Activated T-cell treated with anti-CD3 and anti-CD28 coated beads, Interleukin-2, amount 50 U/mL, for 1 hour (primary cell): ENCODE data around the gene MPL.

Experiments
- DNase-seq: peaks from one replicate; pipeline ENCODE4 v3.0.0-alpha.2; 2020

MPL gene

DNA sequence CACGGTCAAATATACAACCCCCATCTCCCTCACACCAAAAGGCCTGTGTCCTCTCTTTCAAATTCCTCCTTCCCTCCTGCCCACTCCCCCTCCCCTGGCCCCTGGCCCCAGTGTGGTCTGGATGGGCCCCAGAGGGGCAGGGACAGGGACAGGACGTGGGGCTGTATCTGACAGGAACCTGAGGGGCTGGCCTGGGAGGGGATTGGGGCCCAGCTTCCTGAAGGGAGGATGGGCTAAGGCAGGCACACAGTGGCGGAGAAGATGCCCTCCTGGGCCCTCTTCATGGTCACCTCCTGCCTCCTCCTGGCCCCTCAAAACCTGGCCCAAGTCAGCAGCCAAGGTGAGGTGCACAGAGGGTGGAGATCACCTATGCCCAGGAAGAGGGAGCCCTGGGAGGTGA, at the start of gene MPL:
MPL (plus strand) TSS at position 231 of the 400 bp plus-strand sequence; CDS start at position 262, 31 bp downstream.
- DNase-seq: no peak

DNA sequence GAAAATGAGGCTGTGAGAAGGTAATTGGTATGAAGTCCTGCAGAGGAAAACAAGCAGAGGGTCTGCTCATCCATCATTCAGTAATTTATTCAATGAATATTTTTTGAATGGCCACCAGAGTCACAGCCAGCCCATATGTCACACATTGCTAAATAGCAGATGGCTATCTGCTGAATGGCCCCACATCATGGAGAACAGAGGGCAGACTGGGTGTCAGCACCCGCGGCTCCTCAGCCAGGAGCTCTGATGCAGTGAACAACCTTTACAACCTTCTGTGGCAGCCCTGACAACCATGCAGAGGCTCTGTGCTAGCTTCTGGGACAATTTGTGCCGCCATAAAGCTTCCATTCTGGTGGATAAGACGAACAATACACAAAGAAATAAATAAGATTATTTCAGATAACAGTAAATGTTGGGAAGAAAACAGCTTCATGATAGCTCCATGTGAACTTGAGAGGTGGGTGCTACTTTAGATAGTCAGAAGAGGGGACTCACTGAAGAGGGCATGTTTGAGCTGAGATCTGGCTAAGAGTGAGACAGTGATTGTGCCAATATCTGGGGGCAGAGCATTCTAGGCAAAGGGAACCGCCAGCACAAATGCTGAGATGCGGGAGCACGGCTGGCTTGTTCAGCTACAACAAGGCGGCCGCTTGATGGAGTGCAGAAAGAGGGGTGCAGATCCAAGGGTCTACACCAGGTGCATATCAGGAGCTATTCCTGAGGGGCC, 49.4 kb upstream of the MPL start:
- DNase-seq: no peak

DNA sequence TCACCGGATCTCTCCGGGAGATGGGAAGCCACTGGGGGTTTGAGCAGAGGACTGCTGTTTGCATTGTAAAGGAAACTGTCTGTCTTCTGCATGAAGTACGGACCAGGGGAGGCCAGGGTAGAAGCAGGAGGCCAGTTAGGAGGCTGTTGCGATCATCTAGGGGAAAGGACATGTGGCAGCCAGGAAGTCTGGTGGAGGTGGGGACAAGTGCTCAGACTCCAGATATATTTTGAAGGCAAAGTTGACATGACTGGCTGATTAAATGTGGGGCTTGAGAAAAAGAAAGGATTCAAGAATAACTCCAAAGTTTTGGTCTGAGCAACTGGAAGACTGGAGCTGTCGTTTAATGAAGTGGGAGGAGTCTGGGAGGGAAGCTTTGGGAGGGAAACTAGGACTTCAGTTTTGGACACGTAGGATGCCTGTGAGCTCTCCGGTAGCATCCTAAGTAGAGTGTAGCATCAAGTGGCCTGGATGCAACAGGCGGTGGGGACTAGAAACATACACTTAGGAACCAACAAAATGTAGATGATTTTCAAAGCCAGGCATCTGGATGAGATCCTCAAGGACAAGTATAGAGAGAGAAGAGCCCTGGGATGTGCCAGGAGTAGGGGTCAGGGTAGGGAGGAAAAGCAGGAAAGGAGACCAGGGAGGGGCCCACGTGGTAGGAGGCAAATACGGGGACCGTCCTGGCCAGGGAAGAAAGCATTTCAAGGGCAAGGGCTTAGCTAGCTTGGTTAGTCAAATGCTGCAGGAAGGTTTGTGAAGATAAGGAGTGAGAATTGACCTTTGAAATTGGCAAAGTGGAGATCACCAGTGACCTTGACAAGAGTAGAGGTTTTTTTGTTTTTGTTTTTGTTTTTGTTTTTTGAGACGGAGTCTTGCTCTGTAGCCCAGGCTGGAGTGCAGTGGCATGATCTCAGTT, 48.6 kb upstream of the MPL start:
- no peak for DNase-seq

DNA sequence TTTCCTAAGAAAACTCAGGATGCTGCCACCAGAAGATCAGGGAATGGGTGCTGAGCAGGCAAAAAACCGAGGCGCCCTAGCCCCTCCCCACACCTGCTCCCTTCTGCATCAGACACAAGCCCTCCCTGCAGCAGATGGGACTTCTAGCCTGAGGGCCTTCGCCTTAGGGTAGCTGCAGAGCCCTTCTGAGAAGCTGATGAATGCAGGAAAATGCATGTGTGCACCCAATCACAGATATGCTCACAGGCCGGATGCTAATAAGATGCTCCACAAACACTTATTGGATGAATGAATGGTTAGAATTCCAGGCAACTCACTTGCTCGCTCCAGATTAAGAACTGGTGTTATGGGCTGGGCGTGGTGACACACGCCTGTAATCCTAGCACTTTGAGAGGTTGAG, 45.4 kb upstream of the MPL start:
- DNase-seq: no peak

DNA sequence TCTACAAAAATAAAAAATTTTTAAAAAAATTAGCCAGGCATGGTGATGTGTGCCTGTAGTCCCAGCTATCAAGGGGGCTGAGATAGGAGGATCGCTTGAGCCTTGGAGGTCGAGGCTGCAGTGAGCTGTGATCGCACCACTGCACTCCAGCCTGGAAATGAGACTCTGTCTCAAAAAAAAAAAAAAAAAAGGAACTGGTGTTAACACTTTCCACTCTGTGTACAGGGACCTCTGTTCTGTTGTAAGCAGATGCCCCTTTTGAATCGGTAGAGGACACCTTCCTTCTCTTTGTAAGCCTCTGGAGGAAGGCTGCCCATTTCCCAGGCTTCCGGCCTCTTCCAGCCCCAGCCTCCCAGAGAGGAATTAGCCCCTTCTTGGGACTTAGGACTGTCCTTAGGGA, 44.9 kb upstream of the MPL start:
- DNase-seq: no peak

DNA sequence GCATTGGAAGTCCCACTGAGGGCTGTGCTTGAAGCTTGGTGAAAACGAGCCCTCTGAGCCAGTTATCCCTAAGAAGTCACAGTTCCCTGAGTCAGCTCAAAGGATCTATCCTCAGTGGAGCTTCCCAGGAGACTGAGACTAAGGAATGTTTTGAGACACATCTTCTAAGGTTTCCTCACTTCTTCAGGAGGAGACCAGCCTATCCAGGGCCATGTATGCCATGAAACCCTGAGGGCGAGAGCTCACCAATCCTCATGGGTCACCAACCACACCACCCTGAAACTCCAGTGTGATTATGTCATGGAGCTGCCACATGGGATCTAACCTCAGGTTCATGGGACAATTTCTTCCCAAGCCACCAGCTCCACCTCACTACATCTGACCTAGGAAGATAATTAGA, 44.4 kb upstream of the MPL start:
- no peak for DNase-seq

DNA sequence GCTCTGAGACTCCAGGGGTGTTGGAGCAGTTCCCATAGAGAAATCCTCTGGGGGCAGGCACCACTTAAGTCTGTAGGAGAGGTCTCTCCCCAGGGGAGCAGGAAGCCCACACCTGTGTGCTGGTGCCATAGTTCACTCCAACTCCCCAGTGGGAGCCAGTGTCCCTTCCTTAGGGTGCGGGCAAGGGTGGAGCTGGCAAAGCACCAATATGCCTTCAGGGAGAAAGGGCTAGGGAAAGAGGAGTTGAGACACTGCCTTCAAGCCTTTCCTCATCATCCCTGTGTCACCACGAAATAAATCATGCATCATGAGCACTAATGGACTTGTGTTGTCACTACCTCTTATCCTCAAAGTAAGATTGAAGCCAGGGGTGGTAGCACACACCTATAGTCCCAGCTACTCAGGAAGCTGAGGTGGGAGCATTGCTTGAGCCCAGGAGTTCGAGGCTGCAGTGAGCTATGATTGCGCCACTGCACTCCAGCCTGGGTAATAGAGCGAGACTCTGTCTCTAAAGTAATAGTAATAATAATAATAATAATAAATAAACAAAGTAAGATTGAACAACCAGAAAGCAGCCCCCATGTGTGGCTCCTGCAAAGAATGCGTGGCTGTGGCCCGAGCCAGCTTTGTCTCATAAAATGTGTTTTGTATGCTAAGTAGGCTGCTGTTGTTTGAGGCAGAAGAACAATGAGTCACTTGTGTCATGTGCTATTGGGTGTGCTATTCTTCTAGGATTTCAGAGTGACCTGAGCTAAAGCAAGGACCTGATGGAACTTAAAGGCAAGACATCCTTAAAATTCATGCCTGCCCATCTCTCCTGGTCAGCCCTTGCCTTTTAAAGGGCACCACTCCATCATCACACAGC, 43.5 kb upstream of the MPL start:
- DNase-seq: no peak

DNA sequence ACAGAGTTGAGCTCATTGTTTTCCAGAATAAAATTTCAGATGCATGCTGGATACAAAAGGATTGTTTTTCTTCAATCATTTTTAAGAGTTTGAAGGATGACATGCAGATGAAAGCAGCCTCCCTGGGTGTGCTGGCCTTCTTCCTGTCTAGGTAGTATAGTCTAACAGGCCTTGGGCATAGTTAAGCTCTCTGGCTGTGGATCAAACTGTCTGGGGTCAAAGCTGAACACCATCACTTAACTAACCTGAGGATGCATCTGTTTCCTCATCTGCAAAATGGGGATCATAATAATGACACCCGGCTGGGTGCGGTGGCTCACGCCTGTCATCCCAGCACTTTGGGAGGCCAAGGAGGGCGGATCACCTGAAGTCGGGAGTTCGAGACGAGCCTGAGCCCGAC, 42.9 kb upstream of the MPL start:
- no peak for DNase-seq

DNA sequence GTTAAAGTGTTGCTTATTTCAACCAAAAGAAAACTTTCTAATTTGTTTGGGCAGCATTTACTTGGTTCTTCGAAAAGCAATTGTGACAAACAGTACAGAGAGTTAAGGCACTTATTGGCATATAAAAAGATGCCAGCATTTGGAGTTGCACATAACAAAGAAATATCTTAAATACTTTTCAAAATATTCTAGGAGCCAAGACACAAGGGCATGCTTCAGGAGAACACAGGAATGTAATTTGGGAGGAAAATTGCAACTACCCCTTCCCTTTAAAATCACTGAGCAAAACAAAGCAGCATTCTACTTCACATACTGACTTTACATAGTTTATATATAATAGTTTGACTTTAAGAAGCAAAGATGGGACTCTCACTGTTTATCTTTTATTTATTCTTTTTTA, 41.4 kb upstream of the MPL start:
- no peak for DNase-seq

DNA sequence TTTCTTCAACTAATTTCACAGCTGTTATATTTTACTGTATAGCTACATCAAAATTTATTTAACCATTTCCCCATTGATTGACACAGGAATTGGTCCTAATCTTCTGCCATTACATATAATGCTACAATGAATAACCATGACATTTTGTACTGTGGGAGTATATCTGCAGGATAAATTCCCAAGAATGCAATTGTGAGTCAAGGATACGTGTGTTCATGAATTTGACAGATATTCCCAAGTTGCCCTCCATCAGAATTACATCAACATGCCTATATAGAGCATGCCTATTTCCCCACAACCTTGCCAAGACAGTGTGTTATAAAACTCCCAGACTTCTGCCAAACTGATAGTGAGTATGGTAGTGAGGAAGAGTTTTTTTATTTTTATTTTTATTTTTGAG, 39.6 kb upstream of the MPL start:
- DNase-seq: no peak

DNA sequence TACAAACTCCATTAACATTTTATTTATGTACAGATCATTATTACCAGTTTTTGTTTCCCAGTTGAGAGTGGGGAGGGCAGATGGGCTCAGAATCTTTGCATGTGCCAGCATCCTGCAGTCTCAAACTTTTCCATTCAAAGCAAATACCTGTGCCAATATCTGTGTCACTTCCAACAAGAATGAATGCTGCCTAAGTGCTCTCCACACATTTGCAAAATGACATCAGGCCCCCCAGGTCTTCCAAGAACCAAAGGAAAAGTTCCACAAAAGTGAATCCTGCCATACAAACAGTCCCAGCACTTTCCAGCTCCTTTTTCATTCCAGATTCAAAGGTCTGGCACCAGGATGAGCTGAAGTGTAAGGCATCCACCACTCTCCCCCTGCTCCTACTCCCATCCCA, 38.5 kb upstream of the MPL start:
- no peak for DNase-seq

DNA sequence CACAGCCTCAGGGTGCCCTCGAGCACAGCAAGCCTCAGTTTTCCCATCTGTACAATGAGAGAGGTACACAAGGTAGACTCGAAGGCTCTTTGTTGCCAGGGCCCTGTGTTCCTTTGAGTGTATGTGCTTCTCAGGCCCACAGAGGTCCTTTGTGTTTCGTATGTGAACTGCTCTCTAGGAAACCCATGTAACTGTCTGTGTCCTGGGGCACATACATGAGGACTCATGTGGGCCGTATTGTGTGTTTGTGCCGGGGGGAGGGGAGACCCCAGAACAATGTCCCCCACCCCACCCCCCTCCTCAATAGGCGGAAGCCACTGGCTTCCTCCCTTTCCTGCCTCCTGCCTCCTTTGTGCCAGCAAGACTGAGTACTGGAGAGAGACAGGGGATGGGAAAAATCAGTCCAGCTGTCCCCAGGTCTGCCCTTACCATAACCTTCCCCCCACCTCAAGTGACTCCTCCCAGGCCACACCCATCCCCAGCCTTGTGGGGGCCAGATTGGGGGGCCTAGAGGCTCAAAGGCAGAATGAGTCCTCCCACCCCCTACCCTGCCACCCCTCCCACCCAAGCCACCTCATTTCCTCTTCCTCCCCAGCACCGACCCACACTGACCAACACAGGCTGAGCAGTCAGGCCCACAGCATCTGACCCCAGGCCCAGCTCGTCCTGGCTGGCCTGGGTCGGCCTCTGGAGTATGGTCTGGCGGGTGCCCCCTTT, 37.1 kb upstream of the MPL start, which contains the start of gene TIE1:
TIE1 (plus strand) TSS at position 605 of the 717 bp plus-strand sequence; CDS start at position 695, 90 bp downstream.
- no peak for DNase-seq

DNA sequence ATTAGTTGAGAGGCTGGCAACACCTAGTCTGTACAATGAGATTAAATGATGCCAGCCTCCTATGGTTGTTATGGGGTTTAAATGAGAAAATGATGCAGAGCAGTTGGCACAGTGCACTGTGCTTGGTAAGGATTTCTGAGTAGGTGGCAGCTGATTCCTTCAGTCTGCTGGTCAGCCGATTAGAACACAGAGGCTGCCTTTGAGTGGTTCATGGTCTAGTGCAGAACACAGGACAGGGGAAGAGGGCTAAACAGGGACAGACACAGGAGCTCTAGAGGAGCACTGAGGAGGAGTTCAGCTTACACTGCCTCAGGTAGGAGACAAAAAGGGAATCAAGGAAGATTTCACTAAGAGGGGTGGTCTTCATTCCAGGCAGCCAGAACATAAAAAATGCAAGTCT, 35.4 kb upstream of the MPL start:
- no peak for DNase-seq

DNA sequence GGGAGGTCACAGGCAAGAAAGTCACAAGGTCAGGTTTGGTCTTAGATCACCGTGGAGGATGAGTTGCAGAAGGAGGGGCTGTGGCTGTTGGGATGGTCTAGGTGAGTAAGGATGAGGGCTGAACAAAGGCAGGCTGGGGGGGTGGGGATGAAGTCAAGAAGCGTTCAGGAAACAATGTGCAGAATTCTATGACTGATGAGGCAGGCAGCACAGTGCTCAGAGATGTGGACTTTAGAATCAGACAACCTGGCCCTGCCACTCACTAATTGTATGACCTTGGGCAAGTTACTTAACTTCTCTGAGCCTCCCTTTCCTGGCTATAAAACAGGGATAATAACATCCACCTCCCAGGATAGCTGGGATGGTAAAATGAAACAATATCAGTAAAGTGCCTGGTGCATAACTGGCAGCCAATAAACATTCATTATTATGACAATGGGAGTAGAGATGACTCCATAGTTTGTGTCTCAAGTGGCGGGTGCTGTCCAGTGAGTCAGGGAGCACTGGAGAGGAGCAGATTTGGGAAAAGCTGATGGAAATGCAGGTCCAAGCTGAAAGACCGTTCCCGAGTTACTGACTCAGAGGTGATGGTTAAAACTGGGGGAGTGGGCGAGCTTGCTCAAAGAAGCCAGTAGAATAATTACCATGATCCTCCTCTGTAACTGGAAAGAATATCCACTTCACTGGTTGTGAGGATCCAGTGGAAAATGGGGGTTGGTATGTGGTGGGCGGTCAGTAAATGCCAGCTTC, 34.7 kb upstream of the MPL start:
- DNase-seq: no peak

DNA sequence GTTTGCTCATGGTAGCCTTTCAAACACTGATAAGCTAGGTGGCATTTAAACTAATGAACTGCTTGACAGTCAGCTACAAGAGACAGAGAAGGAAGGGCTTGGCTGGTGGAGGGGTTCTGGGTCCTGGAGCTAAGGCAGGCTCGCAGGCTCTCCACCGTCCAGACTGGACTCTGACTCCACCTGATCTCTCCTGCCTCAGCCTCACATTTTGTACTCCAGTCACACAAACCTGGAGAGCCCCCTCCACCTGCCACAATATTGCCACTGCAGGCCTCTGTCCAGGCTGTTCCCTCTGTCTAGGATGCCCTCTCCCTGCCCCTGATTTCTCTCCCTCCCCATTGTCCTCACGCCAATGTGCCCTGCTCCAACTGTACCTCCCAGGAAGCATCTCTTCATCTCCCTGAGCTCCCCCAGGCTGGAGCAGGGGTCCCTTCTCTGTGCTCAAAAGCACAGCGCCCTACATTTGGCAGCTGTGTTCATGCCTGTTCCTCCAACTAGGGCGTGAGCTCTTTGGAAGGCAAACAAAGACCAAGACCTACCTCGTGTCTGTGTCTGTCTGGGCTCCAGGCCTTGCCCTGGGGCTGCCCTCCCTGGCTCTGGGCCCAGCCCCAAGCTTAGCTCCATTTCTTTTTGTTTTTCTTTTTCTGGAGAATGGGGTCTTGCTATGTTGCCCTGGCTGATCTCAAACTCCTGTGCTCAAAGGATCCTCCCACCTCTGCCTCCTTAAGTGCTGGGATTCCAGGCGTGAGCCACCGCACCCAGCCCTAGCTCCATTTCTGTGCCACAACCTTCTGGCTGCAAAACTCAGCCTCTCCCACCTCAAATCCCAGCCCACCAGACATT, 33.9 kb upstream of the MPL start:
- no peak for DNase-seq

DNA sequence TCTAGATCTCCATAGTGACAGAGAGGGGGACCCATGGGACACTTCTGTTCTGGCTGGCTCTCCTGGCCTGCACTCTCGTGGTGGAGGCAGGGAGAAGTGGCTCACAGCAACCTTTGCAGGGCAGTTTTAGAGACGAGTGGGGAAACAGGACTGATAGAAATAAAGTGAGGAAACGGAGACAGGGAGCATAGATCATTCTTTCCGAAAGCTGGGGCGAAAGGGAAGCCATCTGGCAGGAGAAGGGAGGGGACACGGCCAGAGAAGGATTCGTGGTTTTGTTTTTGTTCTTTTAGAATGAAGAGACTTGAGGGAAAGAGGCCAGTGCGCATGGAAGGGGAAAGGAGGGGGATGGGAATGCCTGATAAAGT, 33.3 kb upstream of the MPL start:
- no peak for DNase-seq

DNA sequence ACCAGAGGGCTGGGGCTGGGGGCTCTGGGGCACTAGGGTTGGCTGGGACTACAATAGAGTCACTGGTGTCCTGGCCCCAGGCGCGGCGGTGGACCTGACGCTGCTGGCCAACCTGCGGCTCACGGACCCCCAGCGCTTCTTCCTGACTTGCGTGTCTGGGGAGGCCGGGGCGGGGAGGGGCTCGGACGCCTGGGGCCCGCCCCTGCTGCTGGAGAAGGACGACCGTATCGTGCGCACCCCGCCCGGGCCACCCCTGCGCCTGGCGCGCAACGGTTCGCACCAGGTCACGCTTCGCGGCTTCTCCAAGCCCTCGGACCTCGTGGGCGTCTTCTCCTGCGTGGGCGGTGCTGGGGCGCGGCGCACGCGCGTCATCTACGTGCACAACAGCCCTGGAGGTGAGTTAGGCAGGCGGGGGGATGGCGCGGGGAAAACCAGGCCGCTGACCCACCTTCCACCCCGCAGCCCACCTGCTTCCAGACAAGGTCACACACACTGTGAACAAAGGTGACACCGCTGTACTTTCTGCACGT, 32.8 kb upstream of the MPL start:
- DNase-seq: no peak

DNA sequence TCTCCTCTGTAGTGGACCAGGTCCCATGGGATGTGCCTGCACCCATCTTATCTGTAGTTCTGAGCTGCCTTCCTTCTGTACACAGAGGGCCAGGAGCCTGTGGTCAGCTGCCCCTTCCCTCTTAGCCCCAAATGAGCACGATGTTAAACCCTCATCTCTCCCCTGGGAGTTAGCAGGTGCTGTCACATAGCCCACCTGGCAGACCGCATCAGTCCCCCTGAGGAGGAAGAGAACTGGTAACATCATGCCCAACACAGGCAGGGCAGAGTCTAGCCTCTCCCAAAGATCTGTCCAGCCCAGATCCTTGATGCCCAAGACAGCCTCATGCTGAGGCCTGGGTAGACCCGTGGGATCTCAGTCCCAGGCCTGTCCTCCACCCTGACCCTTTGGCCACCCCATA, 32.2 kb upstream of the MPL start:
- DNase-seq: no peak

DNA sequence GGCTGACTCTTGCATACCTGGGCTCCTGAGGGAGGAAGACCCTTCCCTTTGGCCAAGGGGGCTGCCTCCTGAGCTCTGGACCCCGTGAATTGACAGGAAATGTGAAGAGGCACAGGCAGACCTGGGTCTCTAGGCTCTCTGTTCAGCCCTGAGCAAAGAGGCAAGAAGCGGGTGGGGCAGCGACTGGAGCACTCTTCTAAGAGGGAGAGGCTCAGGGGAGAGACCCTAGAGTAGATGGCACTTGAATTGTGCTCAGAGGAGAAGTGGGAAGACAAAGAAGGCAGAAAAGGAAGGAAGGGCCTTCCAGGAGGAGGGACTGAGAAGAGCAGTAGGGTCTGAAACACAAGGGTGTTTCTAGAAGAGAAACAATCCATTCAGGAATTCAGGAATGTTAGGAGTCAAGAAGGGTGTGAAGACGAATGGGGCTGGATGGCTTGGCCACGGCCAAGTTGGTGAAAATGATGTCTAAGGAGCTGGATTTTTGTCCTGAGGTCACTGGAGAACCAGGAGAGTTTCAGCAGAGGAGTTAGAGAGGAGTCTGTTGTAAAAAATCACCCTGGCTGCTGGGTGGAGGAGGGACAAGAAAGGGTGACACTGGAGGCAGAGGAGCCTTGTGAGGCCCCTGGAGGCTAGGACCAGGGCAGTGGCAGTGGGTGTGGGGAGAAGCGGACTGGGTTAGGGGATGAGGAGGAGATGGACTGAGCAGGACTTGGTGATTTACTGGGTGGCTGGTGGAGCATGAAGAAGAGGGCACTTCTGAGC, 31.5 kb upstream of the MPL start:
- no peak for DNase-seq
